ENCODE data around the gene PTPRCAP. TPM values are rescaled to one million over a fixed set of nuclear protein-coding genes. Genes with fewer than 3 reads are reported as not detected.

Gene PTPRCAP
- total and polyA plus RNA-seq, 2 donors (not counting 1 experiment from before 2014, with no cell fraction given), result 266 to 565 TPM

DNA sequence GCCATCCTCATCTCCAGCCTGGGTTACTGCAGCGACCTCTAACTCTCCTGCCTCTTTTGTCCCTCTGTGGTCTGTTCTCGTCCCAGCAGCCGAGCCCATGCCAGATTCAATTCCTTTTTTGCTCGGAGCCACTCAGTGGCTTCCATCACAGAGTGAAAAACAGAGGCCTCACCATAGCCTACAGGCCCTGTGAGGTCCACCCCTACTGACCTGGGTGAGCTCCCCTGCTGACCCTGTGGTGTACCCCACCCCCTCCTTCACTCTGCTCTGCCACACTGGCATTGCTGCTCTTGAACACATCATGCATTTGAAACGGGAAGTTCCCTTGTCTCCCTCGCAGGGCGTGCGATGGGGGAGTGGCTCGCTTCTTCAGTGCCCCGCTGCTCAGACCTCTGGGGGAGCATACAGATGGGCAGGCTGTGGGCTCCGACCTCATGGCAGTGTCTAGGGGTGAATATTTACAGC lies 47.4 kb upstream of the PTPRCAP start:
- Histone ChIP-seq H3K27me3 (replicated peaks in 1 of 4; ENCODE audit: control extremely low read depth in 1 of 4, control insufficient read depth in 3 of 4, insufficient read depth in 4 of 4, low read length in 3 of 4) (no peaks in the 10 kb centered on the region), H3K79me2 (ENCODE audit: control insufficient read depth, insufficient read depth, low read length) (peaks cover 59% of the 10 kb centered on the region), H3K36me3 (replicated peaks in 1 of 2; ENCODE audit: control extremely low read depth in 1 of 2, control insufficient read depth in 1 of 2, extremely low read depth in 1 of 2, insufficient read depth in 2 of 2, low read length in 1 of 2) (peaks cover 0 to 34% of the 10 kb centered on the region in 2 experiments), H3K4me3 (ENCODE audit: control extremely low read depth in 1 of 5, extremely low read depth in 1 of 5, insufficient read depth in 1 of 5, low read depth in 2 of 5, low read length in 4 of 5) (peak overlapping the region in 4 of 5 experiments; percentile 56 to 99 (median 68)), H3K9me3 (ENCODE audit: control extremely low read depth in 1 of 3, control insufficient read depth in 2 of 3, insufficient read depth in 1 of 3, low read length in 2 of 3) (no peaks in the 10 kb centered on the region), H2AFZ (ENCODE audit: insufficient read depth, low read depth, low read length, poor library complexity, severe bottlenecking) (peak overlapping the region; percentile 18), H3K9ac (ENCODE audit: low read length) (peak overlapping the region; percentile 71), H3K4me1 (ENCODE audit: control insufficient read depth in 2 of 2, insufficient read depth in 2 of 2, low read length in 2 of 2) (peaks cover 38 to 58% of the 10 kb centered on the region in 2 donors), H4K20me1 (ENCODE audit: control insufficient read depth, insufficient read depth, low read length, poor library complexity, severe bottlenecking) (peaks cover 53% of the 10 kb centered on the region), H3K27ac (ENCODE audit: low read length in 2 of 2) (peak overlapping the region; percentile 42 to 75), H3K4me2 (replicated peaks; ENCODE audit: low read depth, low read length, poor library complexity, severe bottlenecking) (peak overlapping the region; percentile 89)
- Mint-ChIP-seq H3K27ac (peak overlapping the region; percentile 100), H3K9me3 (ENCODE audit: insufficient read depth) (no peaks in the 10 kb centered on the region), H3K4me3 (peak overlapping the region; percentile 99), H3K4me1 (peaks cover 58% of the 10 kb centered on the region), H3K27me3 (no peaks in the 10 kb centered on the region)
- WGBS (ENCODE audit: insufficient coverage), result 2% methylated on average over 10 of the region's 11 CpGs
- ChIA-PET POLR2A (interaction anchor here (0.6 to 4.9 kb wide), 10 partner anchors 20 to 132 kb away, joined by 3 to 53 read pairs (median 4); partner anchors contain the start of genes PPP1CA, PTPRCAP, RAD9A and TBC1D10C), CTCF (interaction anchor here (0.9 to 4.0 kb wide), 6 partner anchors 21 to 128 kb away, joined by 3 to 19 read pairs (median 6); partner anchors contain the start of genes PITPNM1, PPP1CA, PTPRCAP and RAD9A)
- peak; percentile 23 for ATAC-seq (ENCODE audit: low read depth)
- TF ChIP-seq, protein P1, sequence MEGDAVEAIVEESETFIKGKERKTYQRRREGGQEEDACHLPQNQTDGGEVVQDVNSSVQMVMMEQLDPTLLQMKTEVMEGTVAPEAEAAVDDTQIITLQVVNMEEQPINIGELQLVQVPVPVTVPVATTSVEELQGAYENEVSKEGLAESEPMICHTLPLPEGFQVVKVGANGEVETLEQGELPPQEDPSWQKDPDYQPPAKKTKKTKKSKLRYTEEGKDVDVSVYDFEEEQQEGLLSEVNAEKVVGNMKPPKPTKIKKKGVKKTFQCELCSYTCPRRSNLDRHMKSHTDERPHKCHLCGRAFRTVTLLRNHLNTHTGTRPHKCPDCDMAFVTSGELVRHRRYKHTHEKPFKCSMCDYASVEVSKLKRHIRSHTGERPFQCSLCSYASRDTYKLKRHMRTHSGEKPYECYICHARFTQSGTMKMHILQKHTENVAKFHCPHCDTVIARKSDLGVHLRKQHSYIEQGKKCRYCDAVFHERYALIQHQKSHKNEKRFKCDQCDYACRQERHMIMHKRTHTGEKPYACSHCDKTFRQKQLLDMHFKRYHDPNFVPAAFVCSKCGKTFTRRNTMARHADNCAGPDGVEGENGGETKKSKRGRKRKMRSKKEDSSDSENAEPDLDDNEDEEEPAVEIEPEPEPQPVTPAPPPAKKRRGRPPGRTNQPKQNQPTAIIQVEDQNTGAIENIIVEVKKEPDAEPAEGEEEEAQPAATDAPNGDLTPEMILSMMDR (IDR thresholded peaks at IDR 0.05), result no peak
- no peak for TF ChIP-seq EZH2 (IDR thresholded peaks at IDR 0.05; ENCODE audit: borderline replicate concordance, insufficient read depth, low read depth, low read length, poor library complexity, severe bottlenecking)
- intact Hi-C loops (cut with micrococcal nuclease), result no loop called here
- DNase-seq, result peak; percentile 83
